Measurements from ENCODE around the gene DEF6. TPM values are rescaled to one million over a fixed set of nuclear protein-coding genes. Genes with fewer than 3 reads are reported as not detected.
A peak's percentile ranks its signal among the peaks of the same experiment; 100 is the strongest.

DEF6 gene
- 1.8 and 2.3 TPM in 2 replicates for polyA plus RNA-seq (2014; cell fraction: cytosol; rRNA removed)
- 2.2 and 2.5 TPM in 2 replicates for polyA plus RNA-seq (2014; cell fraction: nucleus; rRNA removed)

- DNase-seq (ENCODE audit: low spot score), result peak; percentile 83
These were observed at the start of gene DEF6 for GRCh38 chr6:35297601-35298481. DEF6 (plus strand) TSS chr6:35297818; CDS start chr6:35297857, 39 bp downstream.

DNA sequence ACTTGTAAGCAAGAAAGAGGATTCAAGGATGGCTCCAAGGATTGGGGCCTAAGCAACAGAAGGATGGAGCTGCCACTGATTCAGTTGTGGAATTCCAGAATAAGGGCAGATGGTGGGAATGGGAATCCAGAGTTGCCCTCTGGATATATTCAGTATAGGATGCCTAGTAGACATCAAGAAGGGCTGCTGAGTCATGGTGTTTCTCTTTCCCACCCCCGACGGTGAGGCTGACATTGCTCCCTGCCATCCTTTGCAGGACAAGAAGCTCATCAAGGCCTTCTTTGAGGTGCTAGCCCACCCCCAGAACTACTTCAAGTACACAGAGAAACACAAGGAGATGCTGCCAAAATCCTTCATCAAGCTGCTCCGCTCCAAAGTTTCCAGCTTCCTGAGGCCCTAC is 49.3 kb upstream of the DEF6 start:
- DNase-seq (ENCODE audit: low spot score), result no peak

- no peak for DNase-seq (ENCODE audit: low spot score)
These were observed 48.7 kb upstream of the DEF6 start for GRCh38 chr6:35248965-35249364.

DNA sequence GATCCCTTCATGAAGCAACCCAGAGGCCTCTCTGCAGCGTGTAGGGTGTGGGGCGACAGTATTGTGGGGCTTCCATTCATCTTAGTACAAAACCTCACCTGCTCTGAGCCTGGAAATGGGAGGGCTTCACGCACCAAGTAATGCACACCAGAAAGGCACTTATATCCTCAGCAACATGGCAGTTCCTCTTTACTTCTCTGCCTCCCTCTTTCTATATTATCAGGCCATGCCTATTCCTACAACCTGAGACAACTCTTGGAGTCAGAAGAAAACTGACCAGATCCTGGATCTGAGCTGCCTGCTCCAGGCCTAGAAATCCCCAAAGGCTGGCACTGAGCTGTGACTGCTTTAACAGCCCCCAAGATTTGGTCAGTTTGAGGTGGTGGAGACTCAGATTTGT is 45.7 kb upstream of the DEF6 start:
- no peak for DNase-seq (ENCODE audit: low spot score)

- DNase-seq (ENCODE audit: low spot score), result no peak
These were observed 44.4 kb upstream of the DEF6 start for GRCh38 chr6:35253249-35253648.

- no peak for DNase-seq (ENCODE audit: low spot score)
These were observed 39.3 kb upstream of the DEF6 start for GRCh38 chr6:35258336-35258735.

DNA sequence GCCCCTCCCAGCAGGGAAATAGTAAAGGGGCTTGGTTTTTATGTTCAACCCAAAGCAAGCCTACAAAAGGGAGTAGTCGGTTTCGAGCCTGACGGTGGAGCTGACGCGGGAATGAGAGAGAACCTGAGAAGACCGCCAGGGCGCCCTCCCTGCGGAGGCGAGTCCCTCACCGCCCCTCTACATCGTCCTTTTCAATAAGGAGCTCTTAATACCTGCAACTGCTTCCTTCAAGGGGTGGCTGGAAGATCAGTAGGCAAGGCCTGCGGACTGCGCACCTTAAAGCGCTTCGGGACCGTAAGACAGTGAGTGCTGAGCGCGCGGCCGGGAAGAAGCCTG is 38.8 kb upstream of the DEF6 start:
- no peak for DNase-seq (ENCODE audit: low spot score)

GRCh38 chr6:35259194-35259947 is 38.2 kb upstream of the DEF6 start, which contains the start of gene ZNF76:
ZNF76 (plus strand) TSS chr6:35259735; CDS start chr6:35281152, 21,417 bp downstream.
- peak; percentile 97 for DNase-seq (ENCODE audit: low spot score)

- DNase-seq (ENCODE audit: low spot score), result no peak
These were observed 37.5 kb upstream of the DEF6 start for GRCh38 chr6:35259948-35260590.

DNA sequence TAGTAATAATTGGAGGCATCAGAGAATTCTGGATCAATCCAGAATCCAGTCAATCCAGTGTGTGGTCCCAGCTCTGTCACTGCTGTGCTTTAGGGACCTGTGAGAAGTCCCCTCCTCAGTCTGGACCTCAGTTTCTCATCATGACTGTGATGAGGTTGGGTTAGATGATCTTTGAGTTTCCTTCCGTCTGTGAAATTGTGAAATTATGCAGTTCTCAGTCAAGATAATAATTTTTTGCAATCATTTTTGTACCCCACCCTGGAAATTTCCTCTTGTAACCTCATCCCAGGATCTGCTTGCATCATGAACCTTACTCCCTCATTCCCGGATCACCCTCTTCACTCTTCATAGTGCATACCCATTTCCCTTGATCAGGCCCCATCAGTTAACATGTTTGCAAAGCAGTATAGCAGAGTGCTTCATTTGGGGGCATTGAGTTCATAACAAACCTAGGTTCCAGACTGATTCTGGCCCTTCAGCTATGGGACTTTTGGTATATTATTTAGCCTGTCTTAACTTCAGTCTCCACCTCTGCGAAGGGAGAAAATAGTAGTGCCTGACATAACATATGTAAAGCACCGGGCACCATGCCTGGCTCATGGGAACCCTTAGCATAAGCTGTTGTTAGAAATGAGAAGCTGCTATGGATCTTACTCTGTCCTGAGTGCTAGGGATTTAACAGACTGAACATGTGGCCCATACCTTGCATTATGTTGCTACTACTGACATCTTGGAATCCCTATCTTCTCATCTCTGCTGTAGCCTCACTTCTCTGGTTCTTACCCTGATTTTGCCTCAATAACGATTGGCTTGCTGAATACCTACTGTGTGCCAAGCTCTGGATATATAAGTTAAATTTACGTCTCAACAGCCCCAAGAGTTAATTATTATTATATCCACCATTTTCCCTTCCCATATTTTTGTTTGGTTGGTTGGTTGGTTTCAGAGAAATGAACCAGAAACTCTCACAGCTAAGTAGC is 36.7 kb upstream of the DEF6 start:
- no peak for DNase-seq (ENCODE audit: low spot score)

DNA sequence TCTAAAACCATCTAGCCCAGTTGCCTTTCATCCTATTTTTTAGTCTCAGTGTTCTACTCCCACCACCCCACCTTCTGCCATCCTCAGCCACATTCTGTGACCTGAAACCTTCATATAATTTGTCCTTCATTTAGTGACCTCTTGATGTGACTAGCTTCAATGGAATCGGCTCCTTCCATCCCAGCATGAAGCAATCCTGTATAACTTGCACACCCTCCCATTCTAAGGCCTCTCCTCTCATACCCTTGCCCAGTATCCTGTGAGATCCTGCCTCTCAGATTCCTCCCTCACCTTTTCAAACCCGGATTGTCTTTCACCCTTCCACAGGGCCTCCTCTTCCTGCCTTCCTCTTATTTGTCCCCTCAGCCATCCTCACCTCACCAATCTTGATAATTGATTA is 35.0 kb upstream of the DEF6 start:
- no peak for DNase-seq (ENCODE audit: low spot score)

- no peak for DNase-seq (ENCODE audit: low spot score)
These were observed 32.9 kb upstream of the DEF6 start for GRCh38 chr6:35264550-35265274.

DNA sequence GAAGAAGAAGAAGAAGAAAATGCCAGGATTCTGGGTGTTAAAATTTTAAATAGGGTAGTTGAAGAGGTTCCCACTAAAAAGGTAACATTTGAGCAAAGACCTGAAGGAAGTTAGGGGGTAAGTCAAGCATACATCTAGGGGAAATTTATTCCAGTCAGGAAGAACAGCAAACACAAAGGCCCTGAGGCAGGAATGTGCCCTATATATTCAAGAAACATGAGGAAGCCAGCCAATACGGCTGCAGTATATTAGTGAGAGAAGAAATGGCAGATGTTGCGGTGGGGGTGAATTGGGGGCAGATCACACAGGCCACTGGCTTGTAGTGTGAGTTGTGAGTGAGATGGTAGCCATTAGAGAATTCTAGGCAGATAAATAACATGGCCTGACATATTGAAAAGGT is 32.1 kb upstream of the DEF6 start:
- DNase-seq (ENCODE audit: low spot score), result no peak

GRCh38 chr6:35267446-35267845 is 30.2 kb upstream of the DEF6 start:
- DNase-seq (ENCODE audit: low spot score), result no peak

- no peak for DNase-seq (ENCODE audit: low spot score)
These were observed 29.7 kb upstream of the DEF6 start for GRCh38 chr6:35267897-35268296.

DNA sequence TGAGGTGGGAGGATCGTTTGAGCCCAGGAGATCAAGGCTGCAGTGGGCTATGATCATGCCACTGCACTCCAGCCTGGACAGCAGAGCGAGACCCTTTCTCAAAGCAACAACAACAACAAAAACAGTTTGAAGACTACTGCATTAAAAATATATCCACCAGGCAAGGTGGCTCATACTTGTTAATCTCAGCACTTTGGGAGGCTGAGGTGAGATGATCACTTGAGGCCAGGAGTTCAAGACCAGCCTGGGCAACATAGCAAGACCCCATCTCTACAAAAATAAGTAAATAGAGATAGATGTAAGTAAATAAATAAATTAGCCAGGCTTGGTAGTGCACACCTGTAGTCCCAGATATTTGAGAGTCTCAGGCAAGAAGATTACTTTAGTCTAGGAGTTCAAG is 25.6 kb upstream of the DEF6 start:
- no peak for DNase-seq (ENCODE audit: low spot score)

GRCh38 chr6:35273822-35274559 is 23.6 kb upstream of the DEF6 start:
- no peak for DNase-seq (ENCODE audit: low spot score)

GRCh38 chr6:35275744-35276260 is 21.8 kb upstream of the DEF6 start:
- no peak for DNase-seq (ENCODE audit: low spot score)

GRCh38 chr6:35278708-35279107 is 18.9 kb upstream of the DEF6 start:
- no peak for DNase-seq (ENCODE audit: low spot score)

Measured in SK-N-DZ (cell line).